ENCODE measurements around the gene SPEN.
"Not testable (repeated sequence)": the region's sequence is repeated elsewhere in the genome, so short reads cannot be mapped to it uniquely, and the experiment has no call there.

SPEN gene

GRCh38 chr1:15899266-15899665, 51.8 kb downstream of the SPEN start:
- no peak for DNase-seq

DNA sequence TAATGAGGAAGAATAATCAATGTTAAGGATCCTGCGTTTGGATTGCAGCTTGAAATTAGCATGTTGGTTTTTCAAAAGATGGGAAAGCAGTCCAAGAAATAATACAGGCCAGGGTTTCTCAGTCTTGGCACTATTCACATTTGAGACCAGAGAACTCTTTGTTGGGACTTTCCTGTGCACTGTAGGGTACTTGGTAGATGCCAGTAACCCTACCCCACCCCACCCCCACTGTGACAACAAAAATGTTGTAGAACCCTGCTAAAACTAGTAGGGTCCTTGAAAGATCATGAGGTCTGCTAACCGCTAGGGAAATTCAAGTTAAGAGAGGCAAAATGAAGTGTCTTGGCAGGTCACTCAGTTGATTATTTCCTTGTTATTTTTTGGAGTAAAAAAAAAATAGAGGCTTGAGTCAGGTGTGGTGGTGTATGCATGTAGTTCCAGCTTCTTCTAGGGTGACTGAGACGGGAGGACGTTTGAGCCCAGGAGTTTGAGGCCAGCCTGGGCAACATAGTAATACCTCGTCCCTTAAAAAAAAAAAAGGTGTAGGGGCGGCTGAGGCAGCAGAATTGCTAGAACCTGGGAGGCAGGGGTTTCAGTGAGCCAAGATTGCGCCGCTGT, 53.3 kb downstream of the SPEN start:
- DNase-seq, result no peak

DNA sequence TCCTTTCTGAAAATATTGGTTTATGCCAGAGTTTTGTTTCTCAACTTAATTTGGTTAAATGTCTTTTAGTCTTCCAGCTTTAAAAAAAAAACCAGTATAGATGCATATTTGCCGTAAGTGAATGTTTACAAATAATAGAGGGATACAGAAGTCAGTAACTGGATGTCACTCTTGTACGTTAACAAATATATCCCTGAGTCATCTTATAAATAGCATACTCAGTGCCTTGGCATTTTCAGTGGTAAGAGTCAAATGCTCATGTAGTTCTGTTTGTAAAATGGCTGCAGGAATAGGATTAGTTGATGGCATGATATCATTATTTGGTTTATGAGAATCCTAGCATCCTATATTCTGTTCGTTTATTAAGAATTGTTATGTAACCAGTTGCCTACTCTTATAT, 55.4 kb downstream of the SPEN start:
- no peak for DNase-seq

GRCh38 chr1:15908597-15908996, 61.1 kb downstream of the SPEN start:
- no peak for DNase-seq

DNA sequence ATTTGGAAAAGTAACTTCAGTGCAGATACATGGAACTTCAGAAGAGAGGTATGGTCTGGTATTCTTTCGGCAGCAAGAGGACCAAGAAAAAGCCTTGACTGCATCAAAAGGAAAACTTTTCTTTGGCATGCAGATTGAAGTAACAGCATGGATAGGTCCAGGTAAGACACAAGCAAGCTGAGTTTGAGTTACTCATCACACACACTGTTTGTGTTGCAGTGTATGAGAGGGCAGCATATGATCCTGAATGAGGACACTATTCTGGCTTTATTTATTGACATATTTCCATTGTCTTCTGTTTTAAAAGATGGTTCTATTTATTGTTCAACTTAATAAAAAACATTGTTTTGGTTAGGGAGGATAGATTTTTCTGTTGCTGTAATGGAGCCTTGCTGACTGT, 63.6 kb downstream of the SPEN start:
- no peak for DNase-seq

GRCh38 chr1:15911927-15912326, 64.4 kb downstream of the SPEN start:
- DNase-seq, result no peak

- DNase-seq, result not testable (repeated sequence)
Observed at GRCh38 chr1:15913607-15914006, 66.1 kb downstream of the SPEN start.

DNA sequence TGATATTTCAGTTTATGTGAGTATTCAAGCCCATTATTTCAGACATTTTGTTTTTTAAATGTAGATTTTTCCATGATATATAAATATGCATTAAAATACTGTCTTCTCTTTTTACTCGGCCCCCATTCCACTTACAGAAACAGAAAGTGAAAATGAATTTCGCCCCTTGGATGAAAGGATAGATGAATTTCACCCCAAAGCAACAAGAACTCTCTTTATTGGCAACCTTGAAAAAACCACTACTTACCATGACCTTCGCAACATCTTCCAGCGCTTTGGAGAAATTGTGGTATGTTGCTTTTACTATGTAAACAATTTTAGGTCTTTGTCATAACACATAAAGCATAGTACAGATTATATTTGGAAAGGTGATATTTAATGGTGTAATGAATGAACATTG, 68.5 kb downstream of the SPEN start:
- no peak for DNase-seq

DNA sequence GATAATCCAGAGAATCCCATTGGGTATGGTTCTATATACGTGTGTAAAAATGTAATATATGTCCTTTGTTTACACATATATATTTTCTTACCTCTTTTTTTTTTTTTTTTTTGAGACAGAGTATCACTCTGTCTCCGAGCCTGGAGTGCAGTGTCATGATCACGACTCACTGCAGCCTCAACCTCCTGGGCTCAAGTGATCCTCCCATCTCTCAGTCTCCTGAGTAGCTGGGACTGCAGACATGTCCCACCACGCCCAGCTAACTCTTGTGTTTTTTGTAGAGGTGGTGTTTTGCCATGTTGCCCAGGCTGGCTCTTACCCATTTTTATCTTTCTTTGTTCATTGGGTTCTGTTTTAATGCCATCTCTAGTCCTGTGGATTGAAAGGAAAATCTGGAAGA, 68.9 kb downstream of the SPEN start:
- no peak for DNase-seq

- DNase-seq, result no peak
Observed at GRCh38 chr1:15916916-15917315, 69.4 kb downstream of the SPEN start.

GRCh38 chr1:15918962-15919715, 71.6 kb downstream of the SPEN start:
- DNase-seq, result no peak

- no peak for DNase-seq
Observed at GRCh38 chr1:15923241-15923640, 75.7 kb downstream of the SPEN start.

DNA sequence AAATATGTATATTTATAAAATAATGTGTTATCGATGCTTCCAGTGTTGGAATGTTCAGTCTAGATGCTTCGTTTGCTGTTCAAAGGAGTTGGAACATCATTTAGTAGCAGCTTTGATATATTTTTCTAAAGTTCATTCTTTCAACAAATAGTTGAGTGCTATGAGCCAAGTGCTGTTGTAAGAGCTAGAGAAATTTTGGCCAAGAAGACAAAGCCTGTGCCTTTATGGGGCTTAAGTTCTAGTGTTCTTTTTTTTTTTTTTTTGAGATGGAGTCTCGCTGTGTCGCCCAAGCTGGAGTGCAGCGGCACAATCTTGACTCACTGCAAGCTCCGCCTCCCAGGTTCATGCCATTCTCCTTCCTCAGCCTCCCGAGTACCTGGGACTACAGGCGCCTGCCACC, 78.9 kb downstream of the SPEN start:
- DNase-seq, result not testable (repeated sequence)

- DNase-seq, result no peak
Observed at GRCh38 chr1:15928971-15929965, 81.8 kb downstream of the SPEN start.

DNA sequence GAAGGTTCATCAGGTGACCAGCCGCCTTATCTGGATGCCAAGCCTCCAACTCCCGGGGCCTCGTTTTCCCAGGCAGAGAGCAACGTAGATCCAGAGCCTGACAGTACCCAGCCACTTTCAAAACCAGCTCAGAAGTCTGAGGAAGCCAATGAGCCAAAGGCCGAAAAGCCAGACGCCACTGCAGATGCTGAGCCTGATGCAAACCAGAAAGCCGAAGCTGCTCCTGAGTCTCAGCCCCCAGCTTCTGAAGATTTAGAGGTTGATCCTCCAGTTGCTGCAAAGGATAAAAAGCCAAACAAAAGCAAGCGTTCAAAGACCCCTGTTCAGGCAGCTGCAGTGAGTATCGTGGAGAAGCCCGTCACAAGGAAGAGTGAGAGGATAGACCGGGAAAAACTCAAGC, 83.9 kb downstream of the SPEN start:
- DNase-seq, result no peak

GRCh38 chr1:15931884-15932283, 84.4 kb downstream of the SPEN start:
- no peak for DNase-seq

GRCh38 chr1:15932612-15933011, 85.1 kb downstream of the SPEN start:
- DNase-seq, result no peak

GRCh38 chr1:15933684-15934083, 86.2 kb downstream of the SPEN start:
- no peak for DNase-seq

- DNase-seq, result no peak
Observed at GRCh38 chr1:15934211-15935055, 86.9 kb downstream of the SPEN start.

- no peak for DNase-seq
Observed at GRCh38 chr1:15935056-15935950, 87.8 kb downstream of the SPEN start.

GRCh38 chr1:15936025-15936424, 88.5 kb downstream of the SPEN start:
- DNase-seq, result no peak

DNA sequence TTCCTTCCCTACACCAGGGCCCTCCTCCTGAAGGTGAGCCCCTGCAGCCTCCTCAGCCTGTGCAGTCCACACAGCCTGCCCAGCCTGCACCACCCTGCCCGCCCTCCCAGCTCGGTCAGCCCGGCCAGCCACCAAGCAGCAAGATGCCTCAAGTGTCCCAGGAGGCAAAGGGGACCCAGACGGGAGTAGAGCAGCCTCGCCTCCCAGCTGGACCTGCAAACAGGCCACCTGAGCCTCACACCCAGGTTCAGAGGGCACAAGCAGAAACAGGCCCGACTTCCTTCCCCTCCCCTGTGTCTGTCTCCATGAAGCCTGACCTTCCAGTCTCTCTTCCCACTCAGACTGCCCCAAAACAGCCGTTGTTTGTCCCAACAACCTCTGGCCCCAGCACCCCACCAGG, 89.6 kb downstream of the SPEN start:
- DNase-seq, result no peak

Data from retina (tissue), 1 donor.